Measurements from ENCODE around the gene ZNF606. TPM values are rescaled to one million over a fixed set of nuclear protein-coding genes. Genes with fewer than 3 reads are reported as not detected.
"Not testable (repeated sequence)": the region's sequence is repeated elsewhere in the genome, so short reads cannot be mapped to it uniquely, and the experiment has no call there.

Gene ZNF606
- total and polyA plus RNA-seq, 10 of the 15 experiments (the other 5 are each of a cell fraction or from before 2014, with no cell fraction given) = 2.2 to 10.6 (median 7.6) TPM

DNA sequence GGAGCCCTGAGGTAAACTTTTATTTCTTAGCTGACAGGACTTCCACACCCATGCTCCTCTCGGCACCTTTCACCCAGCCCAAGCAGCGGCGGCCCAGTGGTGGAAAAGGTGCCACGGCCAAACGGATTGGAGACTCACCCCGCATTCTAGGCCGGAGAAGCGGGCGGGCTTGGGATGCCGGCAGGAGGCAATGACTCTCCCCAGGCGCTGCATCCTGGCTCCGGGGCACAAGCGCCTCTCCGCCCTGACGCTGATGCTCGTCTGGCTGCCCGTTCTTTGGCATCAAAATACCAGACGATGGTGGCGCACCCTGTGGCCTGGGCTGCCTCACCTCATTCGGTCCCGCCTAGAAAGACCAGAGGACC is 6.7 kb upstream of the ZNF606 start:
- Histone ChIP-seq H2AFZ (ENCODE audit: control insufficient read depth, low read depth, low read length) (no peak overlapping the region), H3K27ac (ENCODE audit: control insufficient read depth, insufficient read depth) (no peak overlapping the region), H3K79me2 (ENCODE audit: control insufficient read depth, insufficient read depth, low read length) (no peaks in the 10 kb centered on the region), H3K9me3 (replicated peaks; ENCODE audit: control insufficient read depth, insufficient read depth, low read length) (peaks cover 30% of the 10 kb centered on the region), H3K4me1 (ENCODE audit: control insufficient read depth, insufficient read depth, low read length) (no peaks in the 10 kb centered on the region), H4K20me1 (ENCODE audit: control insufficient read depth, insufficient read depth) (no peaks in the 10 kb centered on the region), H3K27me3 (replicated peaks in 1 of 2; ENCODE audit: control insufficient read depth in 2 of 2, insufficient read depth in 2 of 2, low read length in 1 of 2) (no peaks in the 10 kb centered on the region), H3K9ac (ENCODE audit: control insufficient read depth, insufficient read depth, low read length) (no peak overlapping the region), H3K36me3 (ENCODE audit: control insufficient read depth in 2 of 2, insufficient read depth in 2 of 2, low read length in 1 of 2) (no peaks in the 10 kb centered on the region), H3K4me3 (no peak overlapping the region), H3K4me2 (ENCODE audit: control insufficient read depth, insufficient read depth) (peak overlapping the region; percentile 68)
- FAIRE-seq = no peak
- no TSS peak for BruUV-seq (replicated peaks)
- DNase-seq (ENCODE audit: low read depth, low spot score) = no peak
- WGBS (ENCODE audit: insufficient coverage, insufficient replicate concordance, low lambda C conversion rate, missing lambda C conversion rate) = 42% methylated on average over 20 of the region's 21 CpGs
- in situ Hi-C loops (cut with MboI) = no loop called here
- intact Hi-C loops (cut with micrococcal nuclease; ENCODE audit: unreplicated experiment) = no loop called here
- no peak for ATAC-seq
- RAD21 ChIA-PET (ENCODE audit: unreplicated experiment) = no interaction called here
- POLR2A ChIA-PET = no interaction called here
- CTCF ChIA-PET = no interaction called here
- SMC1A ChIA-PET (ENCODE audit: uncharacterized antibody, unreplicated experiment) = no interaction called here
- TF ChIP-seq NFYA (IDR thresholded peaks at IDR 0.05; ENCODE audit: borderline replicate concordance, low read depth, low read length) = no peak
- TF ChIP-seq PML (IDR thresholded peaks at IDR 0.05; ENCODE audit: low read length) = no peak
- no peak for TF ChIP-seq RUNX3 (IDR thresholded peaks at IDR 0.05; ENCODE audit: low read length)
- TF ChIP-seq ATF7 (IDR thresholded peaks at IDR 0.05; ENCODE audit: low read depth) = no peak
- TF ChIP-seq NRF1 (conservative IDR thresholded peaks at IDR 0.05; ENCODE audit: low read depth, low read length) = no peak

DNA sequence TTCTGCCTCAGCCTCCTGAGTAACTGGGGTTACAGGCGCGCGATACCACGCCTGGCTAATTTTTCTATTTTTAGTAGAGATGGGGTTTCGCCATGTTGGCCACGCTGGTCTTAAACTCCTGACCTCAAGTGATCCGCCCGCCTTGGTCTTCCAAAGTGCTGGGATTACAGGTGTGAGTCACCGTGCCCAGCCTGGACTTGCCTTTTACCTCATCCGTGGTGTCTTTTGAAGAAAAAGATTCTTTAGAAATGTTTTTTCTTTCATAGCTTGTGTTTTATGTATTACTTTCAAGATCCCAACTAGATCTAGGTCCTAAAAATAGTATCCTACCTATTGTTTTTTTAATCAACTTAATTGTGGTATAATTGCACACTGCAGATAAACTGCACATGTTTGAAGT is 6.3 kb upstream of the ZNF606 start:
- H3K36me3 ChIP-seq (ENCODE audit: control insufficient read depth in 2 of 2, insufficient read depth in 2 of 2, low read length in 1 of 2); H3K4me3 ChIP-seq; H3K4me2 ChIP-seq (ENCODE audit: control insufficient read depth, insufficient read depth): not testable (repeated sequence)

More for the DNA sequence above, 6.3 kb upstream of the ZNF606 start:
- H3K9me3 ChIP-seq (replicated peaks; ENCODE audit: control insufficient read depth, insufficient read depth, low read length) = peaks cover 34% of the 10 kb centered on the region
- POLR2A ChIA-PET; in situ Hi-C loops (cut with MboI); H3K27ac ChIP-seq (ENCODE audit: control insufficient read depth, insufficient read depth); CTCF ChIA-PET; H4K20me1 ChIP-seq (ENCODE audit: control insufficient read depth, insufficient read depth); H3K9ac ChIP-seq (ENCODE audit: control insufficient read depth, insufficient read depth, low read length); H2AFZ ChIP-seq (ENCODE audit: control insufficient read depth, low read depth, low read length); intact Hi-C loops (cut with micrococcal nuclease; ENCODE audit: unreplicated experiment); H3K27me3 ChIP-seq (replicated peaks in 1 of 2; ENCODE audit: control insufficient read depth in 2 of 2, insufficient read depth in 2 of 2, low read length in 1 of 2); BruUV-seq (replicated peaks); ATAC-seq; FAIRE-seq; DNase-seq (ENCODE audit: low read depth, low spot score); SMC1A ChIA-PET (ENCODE audit: uncharacterized antibody, unreplicated experiment); H3K4me1 ChIP-seq (ENCODE audit: control insufficient read depth, insufficient read depth, low read length); RAD21 ChIA-PET (ENCODE audit: unreplicated experiment); H3K79me2 ChIP-seq (ENCODE audit: control insufficient read depth, insufficient read depth, low read length): not testable (repeated sequence)
- WGBS (ENCODE audit: insufficient coverage, insufficient replicate concordance, low lambda C conversion rate, missing lambda C conversion rate) = 81% methylated on average over 10 of the region's 10 CpGs

Data from GM12878 (cell line).